ENCODE results near the gene HSD17B14. TPM values are rescaled to one million over a fixed set of nuclear protein-coding genes. Genes with fewer than 3 reads are reported as not detected.

Gene HSD17B14
- total RNA-seq, 1 experiment from 2014 or later, result 11.2 TPM

DNA sequence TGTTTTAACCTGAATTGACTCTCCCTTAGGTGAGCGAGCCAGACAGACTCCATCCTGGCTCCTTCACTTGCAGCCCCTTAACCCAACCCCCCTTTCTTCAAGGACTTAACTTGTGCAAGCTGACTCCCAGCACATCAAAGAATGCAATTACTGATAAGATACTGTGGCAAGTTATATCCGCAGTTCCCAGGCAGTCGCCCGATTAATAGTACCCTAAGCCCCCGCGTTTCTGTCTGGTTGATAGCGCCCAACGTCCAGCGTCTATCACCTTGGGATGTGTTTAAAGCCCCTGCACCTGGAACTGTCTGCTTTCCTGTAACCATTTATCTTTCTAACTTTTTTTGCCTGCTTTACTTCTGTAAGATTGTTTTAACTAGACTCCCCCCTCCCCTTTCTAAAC lies 6.2 kb downstream of the HSD17B14 start:
- H3K9ac ChIP-seq (ENCODE audit: extremely low read depth, insufficient read length, low read length), result no peak overlapping the region
- H3K9me3 Mint-ChIP-seq, result peaks cover 0 to 2% of the 10 kb centered on the region in 2 experiments; a peak in 1 of 5 replicates
- H3K36me3 Mint-ChIP-seq (ENCODE audit: insufficient read depth in 1 of 3, low read depth in 3 of 3), result peaks cover 12 to 33% (median 18%) of the 10 kb centered on the region in 3 experiments
- no peak overlapping the region for H2BK12ac ChIP-seq (ENCODE audit: insufficient read length, low read depth, low read length)
- H3K4me2 ChIP-seq (ENCODE audit: insufficient read depth, insufficient read length, low read length), result no peak overlapping the region
- no peaks in the 10 kb centered on the region for H3K27me3 ChIP-seq (ENCODE audit: insufficient read depth, low read length)
- no peak overlapping the region for H3K27ac ChIP-seq (ENCODE audit: insufficient read length, low read depth, low read length)
- 0 out of 7 replicates have a peak overlapping the region, but pooled peaks of 1 of the 3 experiments have one; percentile 23 for H3K27ac Mint-ChIP-seq
- no peaks in the 10 kb centered on the region for H3K79me1 ChIP-seq (ENCODE audit: insufficient read depth, low read depth, low read length, poor library complexity, severe bottlenecking)
- no peak overlapping the region for H2BK20ac ChIP-seq (ENCODE audit: low read depth, low read length, poor library complexity, severe bottlenecking)
- H4K8ac ChIP-seq (replicated peaks; ENCODE audit: insufficient read length, low read depth, low read length), result no peak overlapping the region
- no peaks in the 10 kb centered on the region for H3K79me2 ChIP-seq (ENCODE audit: insufficient read depth, low read length)
- no peak overlapping the region for H3K4me3 Mint-ChIP-seq
- H3K4ac ChIP-seq (ENCODE audit: low read depth, low read length), result no peak overlapping the region
- H3K23ac ChIP-seq (ENCODE audit: insufficient read length, low read depth, low read length), result no peak overlapping the region
- WGBS (ENCODE audit: extremely low coverage, insufficient read length, low lambda C conversion rate), result no CpG with 5 or more reads among the region's 9 CpGs
- H3K14ac ChIP-seq (ENCODE audit: insufficient read depth, low read length), result no peak overlapping the region
- H2AK5ac ChIP-seq (ENCODE audit: insufficient read length, low read length), result no peak overlapping the region
- H4K5ac ChIP-seq (ENCODE audit: insufficient read length, low read depth, low read length), result no peak overlapping the region
- H3K4me1 ChIP-seq (ENCODE audit: insufficient read depth, low read length), result peaks cover 2% of the 10 kb centered on the region; the same call in 1 of the 2 replicates
- H2AFZ ChIP-seq (ENCODE audit: low read length), result no peak overlapping the region
- no peak overlapping the region for H3K56ac ChIP-seq (ENCODE audit: insufficient read length, low read depth, low read length)
- H3K23me2 ChIP-seq (ENCODE audit: insufficient read length, low read depth, low read length, poor library complexity, severe bottlenecking), result no peaks in the 10 kb centered on the region
- H4K20me1 ChIP-seq (ENCODE audit: control insufficient read depth, insufficient read depth, insufficient read length), result no peaks in the 10 kb centered on the region
- H3K9me3 ChIP-seq (ENCODE audit: control insufficient read depth, low read depth, low read length), result no peaks in the 10 kb centered on the region
- no peaks in the 10 kb centered on the region; the same call in 1 of the 2 replicates for H3K27me3 Mint-ChIP-seq (ENCODE audit: low read depth)
- H2BK120ac ChIP-seq (ENCODE audit: low read depth, low read length, poor library complexity, severe bottlenecking), result no peak overlapping the region
- no peak overlapping the region for H4K91ac ChIP-seq (ENCODE audit: insufficient read length, low read depth, low read length)
- no peak overlapping the region for H2BK5ac ChIP-seq (ENCODE audit: insufficient read length, low read length)
- peaks cover 3 to 5% of the 10 kb centered on the region in 2 experiments for H3K4me1 Mint-ChIP-seq
- H3T11ph ChIP-seq (ENCODE audit: low read length), result no peak overlapping the region
- no peak for DNase-seq
- H2BK15ac ChIP-seq (ENCODE audit: low read depth, low read length), result no peak overlapping the region
- TF ChIP-seq CTCF (conservative IDR thresholded peaks at IDR 0.05), result no peak
- no peak overlapping the region for H3K18ac ChIP-seq (ENCODE audit: insufficient read length, low read depth, low read length)

Data from H9 (cell line).